HG03108 (cell line): ENCODE measurements around the gene L3MBTL4.

ENCODE experiments used
- ATAC-seq: cut with Tn5 transposase; IDR thresholded peaks from one replicate; pipeline ENCODE4 v1.9.1; 2021; ENCODE audit warnings: moderate library complexity; ENCODE audit not compliant: unreplicated experiment

L3MBTL4 gene

GRCh38 chr18:5969355-5969988 lies 445.2 kb downstream of the L3MBTL4 start:
- no peak for ATAC-seq

GRCh38 chr18:5967666-5968065 lies 447.0 kb downstream of the L3MBTL4 start:
- ATAC-seq = no peak

- ATAC-seq = no peak
These were observed 447.7 kb downstream of the L3MBTL4 start for GRCh38 chr18:5967007-5967406.

GRCh38 chr18:5966514-5966913 lies 448.2 kb downstream of the L3MBTL4 start:
- ATAC-seq = no peak

GRCh38 chr18:5964996-5965395 lies 449.7 kb downstream of the L3MBTL4 start:
- no peak for ATAC-seq

GRCh38 chr18:5964596-5964995 lies 450.1 kb downstream of the L3MBTL4 start:
- ATAC-seq = no peak

- no peak for ATAC-seq
These were observed 450.6 kb downstream of the L3MBTL4 start for GRCh38 chr18:5964108-5964507.

- ATAC-seq = no peak
These were observed 451.4 kb downstream of the L3MBTL4 start for GRCh38 chr18:5963267-5963666.

- ATAC-seq = no peak
These were observed 452.3 kb downstream of the L3MBTL4 start for GRCh38 chr18:5962362-5962761.

- no peak for ATAC-seq
These were observed 452.9 kb downstream of the L3MBTL4 start for GRCh38 chr18:5961828-5962150.

- no peak for ATAC-seq
These were observed 453.4 kb downstream of the L3MBTL4 start for GRCh38 chr18:5961097-5961827.

- no peak for ATAC-seq
These were observed 455.9 kb downstream of the L3MBTL4 start for GRCh38 chr18:5958822-5959221.

GRCh38 chr18:5955861-5956260 lies 458.9 kb downstream of the L3MBTL4 start:
- ATAC-seq = no peak

- no peak for ATAC-seq
These were observed 463.1 kb downstream of the L3MBTL4 start for GRCh38 chr18:5951515-5952091.

GRCh38 chr18:5948781-5949180 lies 465.9 kb downstream of the L3MBTL4 start:
- no peak for ATAC-seq

GRCh38 chr18:5948237-5948636 lies 466.5 kb downstream of the L3MBTL4 start:
- ATAC-seq = no peak

- ATAC-seq = no peak
These were observed 470.3 kb downstream of the L3MBTL4 start for GRCh38 chr18:5944448-5944847.

- ATAC-seq = no peak
These were observed 471.2 kb downstream of the L3MBTL4 start for GRCh38 chr18:5943514-5943913.

GRCh38 chr18:5942591-5942990 lies 472.1 kb downstream of the L3MBTL4 start:
- ATAC-seq = no peak

- ATAC-seq = no peak
These were observed 472.8 kb downstream of the L3MBTL4 start for GRCh38 chr18:5941890-5942289.

- ATAC-seq = no peak
These were observed 474.7 kb downstream of the L3MBTL4 start for GRCh38 chr18:5939801-5940667.
